Natural killer cell (primary cell): ENCODE results near the gene LMAN1L. TPM values are rescaled to one million over a fixed set of nuclear protein-coding genes. Genes with fewer than 3 reads are reported as not detected.

Experiments
- ATAC-seq, 3 donors: fragments of 150-1000 bp in 2 of 3; fragments of 200-7000 bp in 1 of 3; cut with Tn5 transposase; 1 replicate in 1 of 3; 2 replicates in 2 of 3; pipeline ENCODE4 v1.10.0; 2021; ENCODE audit warnings: mild to moderate bottlenecking in 2 of 3, moderate library complexity in 2 of 3
- DNase-seq, 2 donors: peaks; one replicate each; pipeline versions ENCODE4 v3.0.0 to v3.0.0-alpha.2; 2013 to 2021; ENCODE audit warnings: mixed read lengths in 1 of 2
- H3K27ac ChIP-seq: one replicate; pipeline ENCODE4 v1.5.1; 2013; ENCODE audit warnings: mild to moderate bottlenecking, low read length
- H3K27me3 ChIP-seq: one replicate; pipeline ENCODE4 v1.6.1; 2013; ENCODE audit warnings: low read length; ENCODE audit not compliant: control insufficient read depth, insufficient read depth
- H3K36me3 ChIP-seq: one replicate; pipeline ENCODE4 v1.6.1; 2013; ENCODE audit warnings: low read length; ENCODE audit not compliant: control insufficient read depth, insufficient read depth
- H3K4me1 ChIP-seq: one replicate; pipeline ENCODE4 v1.6.1; 2013; ENCODE audit warnings: low read length; ENCODE audit not compliant: control insufficient read depth, insufficient read depth
- H3K4me3 ChIP-seq: one replicate; pipeline ENCODE4 v1.5.1; 2013; ENCODE audit warnings: low read length
- H3K9me3 ChIP-seq: one replicate; pipeline ENCODE4 v1.6.1; 2013; ENCODE audit warnings: low read length; ENCODE audit not compliant: control insufficient read depth, insufficient read depth
- H3K27ac Mint-ChIP-seq, 2 donors: one replicate each; pipeline ENCODE4 v1.8.0; 2022; ENCODE audit warnings: mild to moderate bottlenecking in 2 of 2, mixed read lengths in 2 of 2, moderate library complexity in 1 of 2
- H3K27me3 Mint-ChIP-seq, 2 donors: one replicate each; pipeline ENCODE4 v1.8.0; 2022; ENCODE audit warnings: low read depth in 2 of 2, mixed read lengths in 2 of 2
- H3K36me3 Mint-ChIP-seq: one replicate; pipeline ENCODE4 v1.8.0; 2022; ENCODE audit warnings: mixed read lengths
- H3K4me1 Mint-ChIP-seq, 2 donors: one replicate each; pipeline ENCODE4 v1.8.0; 2022; ENCODE audit warnings: mixed read lengths in 2 of 2
- H3K4me3 Mint-ChIP-seq: one replicate; pipeline ENCODE4 v1.8.0; 2022; ENCODE audit warnings: mild to moderate bottlenecking, moderate library complexity, mixed read lengths
- H3K9me3 Mint-ChIP-seq, 2 donors: one replicate each; pipeline ENCODE4 v1.8.0; 2022; ENCODE audit warnings: mixed read lengths in 2 of 2
- WGBS: methylation state at CpG from one replicate; pipeline ENCODE4 v1.1.7; 2013; ENCODE audit warnings: missing lambda C conversion rate; ENCODE audit not compliant: insufficient coverage; 5-methylcytosine and 5-hydroxymethylcytosine counted together
- intact Hi-C: fragments of 100-400 bp; cut with micrococcal nuclease; formaldehyde crosslinking; loops from one replicate; pipeline ENCODE4 v1.14.2; 2022
- total RNA-seq, 4 donors: library from RNA; stranded (reverse); fragments of 120-200 nt in 1 of 4; gene quantifications; one replicate each; pipeline versions ENCODE4 v1.2.3 to v1.2.4, GENCODE V29; 2013 to 2022
- TF ChIP-seq, protein P1 (sequence below): fragments of 200-600 bp; IDR thresholded peaks from one replicate; pipeline ENCODE4 v1.8.0; 2022; ENCODE audit warnings: antibody characterized with exemption

LMAN1L gene
- total RNA-seq, 3 donors from 2014 or later (not counting 1 experiment from before 2014, with no cell fraction given) = 0.72 to 1.1 (median 0.94) TPM

GRCh38 chr15:74827614-74828013 is 15.0 kb downstream of the LMAN1L start:
- no peak overlapping the region for H3K4me3 Mint-ChIP-seq
- Histone ChIP-seq H3K27ac (no peak overlapping the region), H3K4me1 (peaks cover 9% of the 10 kb centered on the region), H3K27me3 (peaks cover 18% of the 10 kb centered on the region), H3K4me3 (no peak overlapping the region), H3K9me3 (no peaks in the 10 kb centered on the region), H3K36me3 (no peaks in the 10 kb centered on the region)
- TF ChIP-seq, protein P1, sequence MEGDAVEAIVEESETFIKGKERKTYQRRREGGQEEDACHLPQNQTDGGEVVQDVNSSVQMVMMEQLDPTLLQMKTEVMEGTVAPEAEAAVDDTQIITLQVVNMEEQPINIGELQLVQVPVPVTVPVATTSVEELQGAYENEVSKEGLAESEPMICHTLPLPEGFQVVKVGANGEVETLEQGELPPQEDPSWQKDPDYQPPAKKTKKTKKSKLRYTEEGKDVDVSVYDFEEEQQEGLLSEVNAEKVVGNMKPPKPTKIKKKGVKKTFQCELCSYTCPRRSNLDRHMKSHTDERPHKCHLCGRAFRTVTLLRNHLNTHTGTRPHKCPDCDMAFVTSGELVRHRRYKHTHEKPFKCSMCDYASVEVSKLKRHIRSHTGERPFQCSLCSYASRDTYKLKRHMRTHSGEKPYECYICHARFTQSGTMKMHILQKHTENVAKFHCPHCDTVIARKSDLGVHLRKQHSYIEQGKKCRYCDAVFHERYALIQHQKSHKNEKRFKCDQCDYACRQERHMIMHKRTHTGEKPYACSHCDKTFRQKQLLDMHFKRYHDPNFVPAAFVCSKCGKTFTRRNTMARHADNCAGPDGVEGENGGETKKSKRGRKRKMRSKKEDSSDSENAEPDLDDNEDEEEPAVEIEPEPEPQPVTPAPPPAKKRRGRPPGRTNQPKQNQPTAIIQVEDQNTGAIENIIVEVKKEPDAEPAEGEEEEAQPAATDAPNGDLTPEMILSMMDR = no peak
- ATAC-seq (no peak), DNase-seq (no peak)
- no peaks in the 10 kb centered on the region for H3K9me3 Mint-ChIP-seq
- H3K36me3 Mint-ChIP-seq = no peaks in the 10 kb centered on the region
- intact Hi-C loops = no loop called here
- H3K27me3 Mint-ChIP-seq = peaks cover 8 to 24% of the 10 kb centered on the region in 2 donors
- H3K27ac Mint-ChIP-seq = no peak overlapping the region
- peaks cover 0 to 5% of the 10 kb centered on the region in 2 donors for H3K4me1 Mint-ChIP-seq
- WGBS = 65% methylated on average over 5 of the region's 5 CpGs

DNA sequence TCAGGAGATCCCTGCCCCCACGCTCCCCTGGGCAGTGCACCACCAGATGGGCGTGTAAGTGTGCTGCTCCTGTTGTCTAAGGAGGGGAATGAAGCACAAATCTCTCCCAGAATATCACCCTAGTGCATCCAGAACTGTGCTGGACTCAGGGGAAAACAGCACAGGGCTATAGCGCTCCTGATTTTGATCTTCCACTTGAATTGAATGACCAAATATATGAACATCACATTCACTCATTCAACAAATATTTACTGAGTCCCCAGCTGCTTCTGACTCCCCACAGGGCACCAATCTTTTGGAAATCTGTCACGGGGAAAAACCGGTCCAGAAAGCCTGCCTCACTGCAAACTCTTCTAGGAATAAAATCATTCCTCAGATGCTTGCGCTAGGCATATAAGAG is 16.2 kb downstream of the LMAN1L start:
- WGBS = 90% methylated on average over 6 of the region's 6 CpGs
- TF ChIP-seq, protein P1 = no peak
- no peak overlapping the region for H3K27ac ChIP-seq
- H3K36me3 ChIP-seq = no peaks in the 10 kb centered on the region
- no peak overlapping the region for H3K4me3 Mint-ChIP-seq
- no peak overlapping the region for H3K27ac Mint-ChIP-seq
- H3K27me3 Mint-ChIP-seq = peaks cover 8 to 24% of the 10 kb centered on the region in 2 donors
- H3K4me3 ChIP-seq = no peak overlapping the region
- H3K4me1 ChIP-seq = peaks cover 9% of the 10 kb centered on the region
- no peaks in the 10 kb centered on the region for H3K36me3 Mint-ChIP-seq
- DNase-seq (no peak), ATAC-seq (no peak)
- peaks cover 18% of the 10 kb centered on the region for H3K27me3 ChIP-seq
- intact Hi-C loops = no loop called here
- peaks cover 0 to 5% of the 10 kb centered on the region in 2 donors for H3K4me1 Mint-ChIP-seq
- H3K9me3 Mint-ChIP-seq = no peaks in the 10 kb centered on the region
- H3K9me3 ChIP-seq = no peaks in the 10 kb centered on the region

DNA sequence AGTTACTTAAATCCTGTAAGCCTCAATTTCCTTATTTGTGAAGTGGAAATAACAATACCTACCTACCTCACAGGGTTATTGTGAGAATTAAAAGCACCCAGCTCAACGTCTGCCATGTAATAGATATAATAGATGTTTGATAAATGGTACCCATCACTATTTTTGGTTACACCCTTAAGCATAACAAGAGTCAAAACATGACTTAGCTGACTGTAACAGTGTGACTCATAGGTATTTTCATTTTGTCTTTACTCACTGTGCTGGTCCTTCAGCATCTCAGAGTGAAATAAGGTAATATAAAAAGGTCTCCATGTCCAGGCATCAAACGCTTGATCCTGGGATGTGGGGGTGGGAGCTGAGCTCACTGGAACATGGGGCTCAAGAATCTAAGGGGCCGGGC is 16.9 kb downstream of the LMAN1L start:
- 66% methylated on average over 2 of the region's 3 CpGs for WGBS
- no peak for DNase-seq
- Histone ChIP-seq H3K9me3 (no peaks in the 10 kb centered on the region), H3K27ac (no peak overlapping the region), H3K27me3 (peaks cover 18% of the 10 kb centered on the region), H3K4me1 (peaks cover 9% of the 10 kb centered on the region), H3K4me3 (no peak overlapping the region), H3K36me3 (no peaks in the 10 kb centered on the region)
- intact Hi-C loops = no loop called here
- no peak for ATAC-seq
- H3K27me3 Mint-ChIP-seq = peaks cover 8 to 22% of the 10 kb centered on the region in 2 donors
- H3K9me3 Mint-ChIP-seq = no peaks in the 10 kb centered on the region
- H3K4me1 Mint-ChIP-seq = peaks cover 0 to 5% of the 10 kb centered on the region in 2 donors
- no peak overlapping the region for H3K27ac Mint-ChIP-seq
- H3K36me3 Mint-ChIP-seq = no peaks in the 10 kb centered on the region
- TF ChIP-seq, protein P1 = no peak
- H3K4me3 Mint-ChIP-seq = no peak overlapping the region

DNA sequence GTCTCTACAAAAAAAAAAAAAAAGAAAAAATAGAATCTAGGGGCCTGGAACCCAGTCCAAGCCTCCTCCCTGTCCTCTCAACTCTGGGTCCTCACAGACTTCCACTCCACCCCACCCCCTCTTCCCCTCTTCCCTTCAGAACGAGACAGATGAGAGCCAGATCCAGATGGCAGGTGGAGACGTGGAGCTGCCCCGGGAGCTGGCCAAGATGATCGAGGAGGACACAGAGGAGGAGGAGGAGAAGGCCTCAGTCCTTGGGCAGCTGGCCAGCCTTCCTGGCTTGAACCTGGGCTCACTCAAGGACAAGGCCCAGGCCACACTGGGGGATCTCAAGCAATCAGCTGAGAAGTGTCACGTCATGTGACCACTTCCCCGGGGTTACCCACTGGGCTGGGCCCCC is 17.4 kb downstream of the LMAN1L start:
- H3K9me3 ChIP-seq = no peaks in the 10 kb centered on the region
- peaks cover 8 to 18% of the 10 kb centered on the region in 2 donors for H3K27me3 Mint-ChIP-seq
- ATAC-seq (no peak), DNase-seq (no peak)
- no peaks in the 10 kb centered on the region for H3K36me3 ChIP-seq
- no peaks in the 10 kb centered on the region for H3K36me3 Mint-ChIP-seq
- WGBS = 86% methylated on average over 6 of the region's 6 CpGs
- no peak overlapping the region for H3K27ac ChIP-seq
- peaks cover 18% of the 10 kb centered on the region for H3K27me3 ChIP-seq
- TF ChIP-seq, protein P1 = no peak
- H3K4me3 Mint-ChIP-seq = no peak overlapping the region
- H3K4me1 ChIP-seq = peaks cover 9% of the 10 kb centered on the region
- H3K27ac Mint-ChIP-seq = no peak overlapping the region
- intact Hi-C loops = no loop called here
- H3K9me3 Mint-ChIP-seq = no peaks in the 10 kb centered on the region
- H3K4me3 ChIP-seq = no peak overlapping the region
- peaks cover under 1 to 8% of the 10 kb centered on the region in 2 donors for H3K4me1 Mint-ChIP-seq
